A673 (cell line): ENCODE data around the gene TBXAS1.

ENCODE experiments used
- EZH2 ChIP-seq: fragments of 200-600 bp; sonication (generic); IDR thresholded peaks from 2 replicates; pipeline ENCODE4 v1.6.1; 2017; ENCODE audit warnings: borderline replicate concordance, low read depth, mild to moderate bottlenecking, mixed read lengths, antibody characterized with exemption, low read length; ENCODE audit not compliant: poor library complexity, severe bottlenecking
- TF ChIP-seq, protein P1 (sequence below): fragments of 300-800, 200-600 bp; sonication (generic); conservative IDR thresholded peaks from 2 replicates; pipeline ENCODE4 v1.5.1; 2017; ENCODE audit warnings: low read depth, mild to moderate bottlenecking, antibody characterized with exemption, low read length, moderate library complexity, mixed read lengths

DNA sequence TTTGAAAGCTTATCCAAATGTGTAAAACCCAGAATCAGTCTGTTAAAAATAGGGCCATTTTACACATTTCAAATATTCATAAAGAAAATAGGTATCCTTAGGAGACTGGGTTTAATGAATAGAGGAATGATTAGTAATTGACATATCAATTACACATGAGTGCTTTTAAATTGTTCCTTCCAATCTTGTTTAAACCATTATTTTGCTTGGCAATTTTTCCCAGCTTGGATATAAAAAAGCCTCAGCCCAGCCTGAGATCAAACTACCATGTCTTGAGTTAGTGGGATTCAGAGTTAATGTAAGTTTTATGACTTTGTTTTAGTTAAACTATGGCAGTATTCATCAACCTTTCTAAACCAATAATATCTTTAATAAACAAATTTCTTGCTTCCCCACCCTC lies 205.4 kb downstream of the TBXAS1 start:
- TF ChIP-seq, protein P1, sequence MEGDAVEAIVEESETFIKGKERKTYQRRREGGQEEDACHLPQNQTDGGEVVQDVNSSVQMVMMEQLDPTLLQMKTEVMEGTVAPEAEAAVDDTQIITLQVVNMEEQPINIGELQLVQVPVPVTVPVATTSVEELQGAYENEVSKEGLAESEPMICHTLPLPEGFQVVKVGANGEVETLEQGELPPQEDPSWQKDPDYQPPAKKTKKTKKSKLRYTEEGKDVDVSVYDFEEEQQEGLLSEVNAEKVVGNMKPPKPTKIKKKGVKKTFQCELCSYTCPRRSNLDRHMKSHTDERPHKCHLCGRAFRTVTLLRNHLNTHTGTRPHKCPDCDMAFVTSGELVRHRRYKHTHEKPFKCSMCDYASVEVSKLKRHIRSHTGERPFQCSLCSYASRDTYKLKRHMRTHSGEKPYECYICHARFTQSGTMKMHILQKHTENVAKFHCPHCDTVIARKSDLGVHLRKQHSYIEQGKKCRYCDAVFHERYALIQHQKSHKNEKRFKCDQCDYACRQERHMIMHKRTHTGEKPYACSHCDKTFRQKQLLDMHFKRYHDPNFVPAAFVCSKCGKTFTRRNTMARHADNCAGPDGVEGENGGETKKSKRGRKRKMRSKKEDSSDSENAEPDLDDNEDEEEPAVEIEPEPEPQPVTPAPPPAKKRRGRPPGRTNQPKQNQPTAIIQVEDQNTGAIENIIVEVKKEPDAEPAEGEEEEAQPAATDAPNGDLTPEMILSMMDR, result no peak
- no peak for TF ChIP-seq EZH2
